Measurements from ENCODE around the gene PROM1.

DNA sequence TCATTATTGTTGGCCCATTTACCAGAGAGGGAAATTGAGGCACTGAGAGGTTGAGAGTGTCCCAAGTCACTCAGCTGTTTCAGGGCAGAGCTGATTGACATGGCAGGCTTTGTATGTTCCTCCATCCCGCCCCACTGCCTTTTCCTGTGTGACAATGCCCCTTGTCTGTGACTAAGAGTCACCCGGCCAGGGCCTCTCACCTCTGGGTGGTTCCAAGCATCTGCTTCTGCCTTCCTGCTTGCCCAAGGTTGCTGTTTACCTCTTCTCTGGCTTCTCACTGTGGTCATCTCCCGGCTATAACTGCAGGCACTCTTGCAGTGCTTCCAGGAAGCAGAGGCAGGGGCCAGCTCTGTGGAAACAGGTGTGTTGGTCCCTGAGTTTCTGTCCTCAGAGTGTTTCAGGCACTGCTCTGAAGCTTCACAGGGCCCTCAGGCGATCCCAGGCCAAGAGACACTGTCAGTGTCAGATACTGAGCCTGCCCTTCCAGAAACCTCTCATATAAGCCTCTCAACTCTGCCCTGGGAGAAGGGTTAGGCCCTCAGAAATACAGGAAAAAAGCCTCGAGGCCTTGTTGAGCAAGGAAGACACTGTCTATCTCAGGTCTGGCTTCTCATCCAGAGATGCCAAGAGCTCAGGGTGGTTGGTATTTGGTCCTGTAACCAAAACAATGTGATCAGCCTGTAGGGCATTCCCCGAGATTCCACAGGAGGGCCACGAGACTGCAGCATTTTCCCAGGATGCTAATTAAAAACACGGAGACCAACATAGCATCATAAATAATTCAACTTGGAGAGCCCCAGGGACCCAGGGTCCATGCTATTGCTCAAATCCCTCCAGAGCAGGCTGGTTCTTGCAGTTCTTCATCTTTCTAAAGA lies 42.0 kb upstream of the PROM1 start:
- no peak for TF ChIP-seq CTCF (IDR thresholded peaks at IDR 0.05; ENCODE audit: poor library complexity)
- no peak for TF ChIP-seq EZH2 (IDR thresholded peaks at IDR 0.05; ENCODE audit: borderline replicate concordance)
- TF ChIP-seq EZH2phosphoT487 (IDR thresholded peaks at IDR 0.05; ENCODE audit: low read depth, severe bottlenecking, unreplicated experiment) = no peak
